22Rv1 (cell line): ENCODE measurements around the gene ELAVL4.

Source experiments
- H3K27ac ChIP-seq: fragments of 450-650 bp; 2 replicates; pipeline ENCODE4 v1.5.1; 2017
- CTCF ChIP-seq: fragments of 450-650 bp; IDR thresholded peaks from 2 replicates; pipeline ENCODE4 v1.5.1; 2017; ENCODE audit warnings: mild to moderate bottlenecking
- ZFX ChIP-seq: fragments of 450-650 bp; IDR thresholded peaks from 2 replicates; pipeline ENCODE4 v1.6.1; 2017; ENCODE audit warnings: antibody characterized with exemption, borderline replicate concordance

ELAVL4 gene

GRCh38 chr1:50243939-50244338 is 135.2 kb downstream of the ELAVL4 start:
- no peak overlapping the region for H3K27ac ChIP-seq

GRCh38 chr1:50246869-50247268 is 138.1 kb downstream of the ELAVL4 start:
- TF ChIP-seq ZFX (no peak), CTCF (no peak)
- no peak overlapping the region for H3K27ac ChIP-seq

More at GRCh38 chr1:50243939-50244338, 135.2 kb downstream of the ELAVL4 start:
- TF ChIP-seq CTCF (no peak), ZFX (no peak)

GRCh38 chr1:50251702-50252101 is 143.0 kb downstream of the ELAVL4 start:
- TF ChIP-seq CTCF (no peak), ZFX (no peak)
- H3K27ac ChIP-seq: no peak overlapping the region

- no peak overlapping the region for H3K27ac ChIP-seq
Observed at GRCh38 chr1:50252196-50252595, 143.5 kb downstream of the ELAVL4 start.

More at GRCh38 chr1:50252196-50252595, 143.5 kb downstream of the ELAVL4 start:
- TF ChIP-seq ZFX (no peak), CTCF (no peak)
